Measurements from ENCODE around the gene PCCA.

Gene PCCA

GRCh38 chr13:100323937-100324336 is 235.0 kb downstream of the PCCA start:
- DNase-seq (ENCODE audit: low spot score in 2 of 2) = no peak
- Mint-ChIP-seq H3K27me3 (no peaks in the 10 kb centered on the region), H3K27ac (ENCODE audit: low read depth) (no peak overlapping the region), H3K4me3 (no peak overlapping the region), H3K4me1 (no peaks in the 10 kb centered on the region), H3K36me3 (ENCODE audit: insufficient read depth) (peaks cover 3% of the 10 kb centered on the region), H3K9me3 (no peaks in the 10 kb centered on the region)
- no peak for ATAC-seq (replicated peaks; ENCODE audit: extremely low read depth, poor library complexity, severe bottlenecking)

- Mint-ChIP-seq H3K27me3 (no peaks in the 10 kb centered on the region), H3K4me1 (no peaks in the 10 kb centered on the region), H3K27ac (ENCODE audit: low read depth) (no peak overlapping the region), H3K36me3 (ENCODE audit: insufficient read depth) (no peaks in the 10 kb centered on the region), H3K9me3 (no peaks in the 10 kb centered on the region), H3K4me3 (no peak overlapping the region)
- no peak for ATAC-seq (replicated peaks; ENCODE audit: extremely low read depth, poor library complexity, severe bottlenecking)
- DNase-seq (ENCODE audit: low spot score in 2 of 2) = no peak
Measured at GRCh38 chr13:100330662-100331061, 241.8 kb downstream of the PCCA start.

GRCh38 chr13:100333141-100333540 is 244.2 kb downstream of the PCCA start:
- no peak overlapping the region for H3K4me3 Mint-ChIP-seq
- no peaks in the 10 kb centered on the region for H3K4me1 Mint-ChIP-seq
- H3K36me3 Mint-ChIP-seq (ENCODE audit: insufficient read depth) = no peaks in the 10 kb centered on the region
- H3K27ac Mint-ChIP-seq (ENCODE audit: low read depth) = no peak overlapping the region
- H3K9me3 Mint-ChIP-seq = no peaks in the 10 kb centered on the region
- no peaks in the 10 kb centered on the region for H3K27me3 Mint-ChIP-seq
- DNase-seq (ENCODE audit: low spot score in 2 of 2) (no peak), ATAC-seq (replicated peaks; ENCODE audit: extremely low read depth, poor library complexity, severe bottlenecking) (no peak)

- Mint-ChIP-seq H3K4me3 (no peak overlapping the region), H3K27me3 (no peaks in the 10 kb centered on the region), H3K27ac (ENCODE audit: low read depth) (no peak overlapping the region), H3K36me3 (ENCODE audit: insufficient read depth) (no peaks in the 10 kb centered on the region), H3K9me3 (no peaks in the 10 kb centered on the region), H3K4me1 (no peaks in the 10 kb centered on the region)
- DNase-seq (ENCODE audit: low spot score in 2 of 2) (no peak), ATAC-seq (replicated peaks; ENCODE audit: extremely low read depth, poor library complexity, severe bottlenecking) (no peak)
Measured at GRCh38 chr13:100334214-100334613, 245.3 kb downstream of the PCCA start.

- Mint-ChIP-seq H3K36me3 (ENCODE audit: insufficient read depth) (peaks cover 2% of the 10 kb centered on the region), H3K27me3 (no peaks in the 10 kb centered on the region), H3K4me3 (no peak overlapping the region), H3K9me3 (no peaks in the 10 kb centered on the region), H3K27ac (ENCODE audit: low read depth) (no peak overlapping the region), H3K4me1 (peaks cover 19% of the 10 kb centered on the region)
- ATAC-seq (replicated peaks; ENCODE audit: extremely low read depth, poor library complexity, severe bottlenecking) (no peak), DNase-seq (ENCODE audit: low spot score in 2 of 2) (no peak)
Measured at GRCh38 chr13:100336795-100337516, 248.1 kb downstream of the PCCA start.

- Mint-ChIP-seq H3K9me3 (no peaks in the 10 kb centered on the region), H3K4me1 (peaks cover 19% of the 10 kb centered on the region), H3K27ac (ENCODE audit: low read depth) (no peak overlapping the region), H3K27me3 (no peaks in the 10 kb centered on the region), H3K36me3 (ENCODE audit: insufficient read depth) (peaks cover 2% of the 10 kb centered on the region), H3K4me3 (no peak overlapping the region)
- ATAC-seq (replicated peaks; ENCODE audit: extremely low read depth, poor library complexity, severe bottlenecking) = no peak
- no peak for DNase-seq (ENCODE audit: low spot score in 2 of 2)
Measured at GRCh38 chr13:100338275-100338674, 249.4 kb downstream of the PCCA start.

GRCh38 chr13:100339411-100339940 is 250.6 kb downstream of the PCCA start:
- DNase-seq (ENCODE audit: low spot score in 2 of 2) (no peak), ATAC-seq (replicated peaks; ENCODE audit: extremely low read depth, poor library complexity, severe bottlenecking) (no peak)
- H3K27me3 Mint-ChIP-seq = no peaks in the 10 kb centered on the region
- no peaks in the 10 kb centered on the region for H3K9me3 Mint-ChIP-seq
- H3K36me3 Mint-ChIP-seq (ENCODE audit: insufficient read depth) = peaks cover 2% of the 10 kb centered on the region
- peaks cover 19% of the 10 kb centered on the region for H3K4me1 Mint-ChIP-seq
- no peak overlapping the region for H3K27ac Mint-ChIP-seq (ENCODE audit: low read depth)
- no peak overlapping the region for H3K4me3 Mint-ChIP-seq

GRCh38 chr13:100340865-100341264 is 252.0 kb downstream of the PCCA start:
- Mint-ChIP-seq H3K36me3 (ENCODE audit: insufficient read depth) (peaks cover 2% of the 10 kb centered on the region), H3K4me1 (peaks cover 19% of the 10 kb centered on the region), H3K9me3 (no peaks in the 10 kb centered on the region), H3K27ac (ENCODE audit: low read depth) (peak overlapping the region; percentile 58), H3K4me3 (no peak overlapping the region), H3K27me3 (no peaks in the 10 kb centered on the region)
- DNase-seq (ENCODE audit: low spot score in 2 of 2) (no peak), ATAC-seq (replicated peaks; ENCODE audit: extremely low read depth, poor library complexity, severe bottlenecking) (no peak)

- Mint-ChIP-seq H3K27me3 (no peaks in the 10 kb centered on the region), H3K4me1 (peaks cover 19% of the 10 kb centered on the region), H3K4me3 (no peak overlapping the region), H3K36me3 (ENCODE audit: insufficient read depth) (peaks cover 2% of the 10 kb centered on the region), H3K27ac (ENCODE audit: low read depth) (peak overlapping the region; percentile 58), H3K9me3 (no peaks in the 10 kb centered on the region)
- DNase-seq (ENCODE audit: low spot score in 2 of 2) = no peak
- no peak for ATAC-seq (replicated peaks; ENCODE audit: extremely low read depth, poor library complexity, severe bottlenecking)
Measured at GRCh38 chr13:100341327-100341726, 252.4 kb downstream of the PCCA start.

- no peak overlapping the region for H3K4me3 Mint-ChIP-seq
- H3K27me3 Mint-ChIP-seq = no peaks in the 10 kb centered on the region
- H3K36me3 Mint-ChIP-seq (ENCODE audit: insufficient read depth) = peaks cover 2% of the 10 kb centered on the region
- no peak overlapping the region for H3K27ac Mint-ChIP-seq (ENCODE audit: low read depth)
- H3K9me3 Mint-ChIP-seq = no peaks in the 10 kb centered on the region
- H3K4me1 Mint-ChIP-seq = peaks cover 19% of the 10 kb centered on the region
- DNase-seq (ENCODE audit: low spot score in 2 of 2) = no peak
- no peak for ATAC-seq (replicated peaks; ENCODE audit: extremely low read depth, poor library complexity, severe bottlenecking)
Measured at GRCh38 chr13:100344544-100344943, 255.7 kb downstream of the PCCA start.

- Mint-ChIP-seq H3K4me3 (no peak overlapping the region), H3K9me3 (no peaks in the 10 kb centered on the region), H3K27ac (ENCODE audit: low read depth) (no peak overlapping the region), H3K27me3 (no peaks in the 10 kb centered on the region), H3K36me3 (ENCODE audit: insufficient read depth) (no peaks in the 10 kb centered on the region), H3K4me1 (no peaks in the 10 kb centered on the region)
- DNase-seq (ENCODE audit: low spot score in 2 of 2) = no peak
- no peak for ATAC-seq (replicated peaks; ENCODE audit: extremely low read depth, poor library complexity, severe bottlenecking)
Measured at GRCh38 chr13:100347968-100348367, 259.1 kb downstream of the PCCA start.

GRCh38 chr13:100349594-100349993 is 260.7 kb downstream of the PCCA start:
- H3K36me3 Mint-ChIP-seq (ENCODE audit: insufficient read depth) = no peaks in the 10 kb centered on the region
- ATAC-seq (replicated peaks; ENCODE audit: extremely low read depth, poor library complexity, severe bottlenecking) = no peak
- no peak overlapping the region for H3K4me3 Mint-ChIP-seq
- H3K9me3 Mint-ChIP-seq = no peaks in the 10 kb centered on the region
- H3K4me1 Mint-ChIP-seq = no peaks in the 10 kb centered on the region
- H3K27me3 Mint-ChIP-seq = no peaks in the 10 kb centered on the region
- H3K27ac Mint-ChIP-seq (ENCODE audit: low read depth) = no peak overlapping the region
- no peak for DNase-seq (ENCODE audit: low spot score in 2 of 2)

GRCh38 chr13:100350601-100351000 is 261.7 kb downstream of the PCCA start:
- no peaks in the 10 kb centered on the region for H3K4me1 Mint-ChIP-seq
- H3K36me3 Mint-ChIP-seq (ENCODE audit: insufficient read depth) = no peaks in the 10 kb centered on the region
- H3K27ac Mint-ChIP-seq (ENCODE audit: low read depth) = no peak overlapping the region
- ATAC-seq (replicated peaks; ENCODE audit: extremely low read depth, poor library complexity, severe bottlenecking) (no peak), DNase-seq (ENCODE audit: low spot score in 2 of 2) (no peak)
- H3K27me3 Mint-ChIP-seq = no peaks in the 10 kb centered on the region
- no peak overlapping the region for H3K4me3 Mint-ChIP-seq
- H3K9me3 Mint-ChIP-seq = no peaks in the 10 kb centered on the region

All from central memory CD8-positive, alpha-beta T cell (primary cell).